Pancreas (tissue), 10 donors: Measurements from ENCODE around the gene DDX42. TPM values are rescaled to one million over a fixed set of nuclear protein-coding genes. Genes with fewer than 3 reads are reported as not detected.
A peak's percentile ranks its signal among the peaks of the same experiment; 100 is the strongest.

Source experiments
- ATAC-seq, 4 donors: fragments of 200-7000 bp; cut with Tn5 transposase; one replicate each; pipeline versions ENCODE4 v1.8.0 to v1.9.1; 2020; ENCODE audit warnings: mild to moderate bottlenecking in 4 of 4, moderate library complexity in 4 of 4
- DNase-seq, 6 donors: peaks; one replicate each; pipeline ENCODE4 v3.0.0-alpha.2; 2020
- FAIRE-seq: peaks from 2 replicates; lab custom pipeline; 2012; peaks lifted over from hg19 to GRCh38; lab: Jason Lieb, UNC
- H3K27ac ChIP-seq, 4 donors: fragments of 200-600 bp; sonication (generic); 1 replicate in 3 of 4; 2 replicates in 1 of 4; pipeline versions ENCODE4 v1.5.0 to v1.8.0; 2020
- H3K27me3 ChIP-seq, 4 donors: fragments of 200-600 bp; one replicate each; pipeline ENCODE4 v1.8.0; 2021
- H3K36me3 ChIP-seq, 3 donors: fragments of 200-600 bp; sonication (generic) in 1 of 3; one replicate each; pipeline versions ENCODE4 v1.5.0 to v1.8.0; 2020 to 2021
- H3K4me1 ChIP-seq, 3 donors: fragments of 200-600 bp; one replicate each; pipeline ENCODE4 v1.8.0; 2021
- H3K4me3 ChIP-seq, 4 donors: fragments of 200-600 bp; sonication (generic) in 2 of 4; one replicate each; pipeline versions ENCODE4 v1.5.0 to v1.8.0; 2020 to 2021
- H3K9me3 ChIP-seq, 4 donors: fragments of 200-600 bp; one replicate each; pipeline ENCODE4 v1.8.0; 2021
- CTCF ChIP-seq, 4 donors: fragments of 200-600 bp; sonication (generic) in 3 of 4; IDR thresholded peaks; one replicate each; pipeline versions ENCODE4 v1.5.0 to v1.8.0; 2021; ENCODE audit warnings: antibody characterized with exemption in 4 of 4
- WGBS, 2 donors: extraction: QIAGEN DNeasy Blood & Tissue Kit; methylation state at CpG; one replicate each; pipeline ENCODE4 v1.1.7; 2013; 5-methylcytosine and 5-hydroxymethylcytosine counted together
- intact Hi-C, 3 donors: fragments of 100-400 bp; cut with DNase I; formaldehyde crosslinking; loops; one replicate each; pipeline versions ENCODE4 v1.11.1 to v1.14.2; 2022
- polyA plus RNA-seq, 2 donors: library from polyadenylated mRNA; stranded (reverse); fragments of 200-250 nt; gene quantifications; one replicate each; pipeline ENCODE4 v1.2.3, GENCODE V29; 2013
- total RNA-seq, 6 donors: library from RNA; stranded (reverse); fragmentation: NEBNext Ultra II Directional in 4 of 6; extraction: Animal tissue kit (Norgen Biotek cat#: 25700) in 4 of 6; gene quantifications; one replicate each; pipeline versions ENCODE4 v1.2.1 to v1.2.4, GENCODE V29; 2021 to 2023
- donor health status: healthy with polysubstance abuse.
- donor health status: DM: no; HTN: no; CAD: no; lungs with moderate emphysema.
- donor health status: DM: no; HTN: no; CAD: no.
- donor health status: control.
- donor health status: control.
- donor health status: Bipolar disorder and iron deficiency.
- donor health status: DM: yes; HTN: yes; CAD: no.
- donor health status: DM: no; HTN: no; CAD: no.
- donor health status: DM: no; HTN: no; CAD: no.
- donor health status: DM: yes; HTN: yes; CAD: no.

Gene DDX42
- total and polyA plus RNA-seq, 8 donors: 52.6 to 90.4 (median 75.3) TPM

GRCh38 chr17:63817736-63818385, 43.9 kb downstream of the DDX42 start:
- FAIRE-seq: no peak
- Histone ChIP-seq H3K27ac (no peak overlapping the region), H3K4me3 (no peak overlapping the region), H3K9me3 (no peaks in the 10 kb centered on the region), H3K36me3 (peaks cover 0 to 96% (median 57%) of the 10 kb centered on the region in 3 donors), H3K27me3 (no peaks in the 10 kb centered on the region), H3K4me1 (peaks cover 0 to 7% (median 0%) of the 10 kb centered on the region in 3 donors)
- no peak for TF ChIP-seq CTCF (IDR thresholded peaks at IDR 0.05)
- 93 to 95% methylated on average over 27 of the region's 27 CpGs for WGBS, 2 donors
- DNase-seq: peak in 2 of 6 donors; percentile 14 to 46
- ATAC-seq: no peak
- intact Hi-C loops: no loop called here

GRCh38 chr17:63819131-63819530, 45.2 kb downstream of the DDX42 start:
- FAIRE-seq (no peak), DNase-seq (no peak), ATAC-seq (peak; percentile 30 to 70 (median 46))
- peaks cover 0 to 94% (median 50%) of the 10 kb centered on the region in 3 donors for H3K36me3 ChIP-seq
- H3K9me3 ChIP-seq: no peaks in the 10 kb centered on the region
- TF ChIP-seq CTCF (IDR thresholded peaks at IDR 0.05): no peak
- 36 to 38% methylated on average over 6 of the region's 6 CpGs for WGBS, 2 donors
- intact Hi-C loops: no loop called here
- no peak overlapping the region for H3K4me3 ChIP-seq
- peak overlapping the region in 2 of 4 donors; percentile 58 to 63 for H3K27ac ChIP-seq
- peaks cover 0 to 7% (median 0%) of the 10 kb centered on the region in 3 donors for H3K4me1 ChIP-seq
- no peaks in the 10 kb centered on the region for H3K27me3 ChIP-seq

GRCh38 chr17:63819585-63820537, 45.9 kb downstream of the DDX42 start:
- H3K9me3 ChIP-seq: no peaks in the 10 kb centered on the region
- peaks cover 0 to 93% (median 46%) of the 10 kb centered on the region in 3 donors for H3K36me3 ChIP-seq
- H3K4me1 ChIP-seq: peaks cover 0 to 7% (median 0%) of the 10 kb centered on the region in 3 donors
- peak overlapping the region; percentile 2 to 63 (median 46) for H3K27ac ChIP-seq
- no peak overlapping the region for H3K4me3 ChIP-seq
- TF ChIP-seq CTCF (IDR thresholded peaks at IDR 0.05): no peak
- no peaks in the 10 kb centered on the region for H3K27me3 ChIP-seq
- 63 to 69% methylated on average over 21 of the region's 21 CpGs for WGBS, 2 donors
- intact Hi-C loops: no loop called here
- ATAC-seq (peak; percentile 5 to 40 (median 24)), FAIRE-seq (no peak), DNase-seq (no peak)

- Histone ChIP-seq H3K27me3 (no peaks in the 10 kb centered on the region), H3K36me3 (peaks cover 0 to 87% (median 43%) of the 10 kb centered on the region in 3 donors), H3K4me1 (peaks cover 4 to 12% (median 4%) of the 10 kb centered on the region in 3 donors), H3K27ac (no peak overlapping the region), H3K4me3 (no peak overlapping the region), H3K9me3 (no peaks in the 10 kb centered on the region)
- DNase-seq (no peak), FAIRE-seq (no peak), ATAC-seq (no peak)
- TF ChIP-seq CTCF (IDR thresholded peaks at IDR 0.05): no peak
- 84 to 89% methylated on average over 10 of the region's 10 CpGs for WGBS, 2 donors
- intact Hi-C loops: no loop called here
These were observed 47.1 kb downstream of the DDX42 start for GRCh38 chr17:63820963-63821561.
